Measurements from ENCODE around the gene KRTAP9-4. TPM values are rescaled to one million over a fixed set of nuclear protein-coding genes. Genes with fewer than 3 reads are reported as not detected.
"Not testable (repeated sequence)": the region's sequence is repeated elsewhere in the genome, so short reads cannot be mapped to it uniquely, and the experiment has no call there.

Gene KRTAP9-4
- total RNA-seq, 4 donors from 2014 or later, result 0.37 to 177 (median 2.1) TPM; not detected in 1

GRCh38 chr17:41254861-41255260 is 5.4 kb downstream of the KRTAP9-4 start:
- no peak for TF ChIP-seq CTCF (IDR thresholded peaks at IDR 0.05)
- TF ChIP-seq POLR2A (IDR thresholded peaks at IDR 0.05), result no peak
- intact Hi-C loops (cut with DNase I; ENCODE audit: low total_unique reads), result no loop called here
- no peak for DNase-seq (ENCODE audit: low spot score in 2 of 2)
- no peak overlapping the region for H3K4me3 ChIP-seq (ENCODE audit: low read depth, poor library complexity, severe bottlenecking)
- 0 to 44% methylated on average over 1 of the region's 1 CpG for WGBS, 2 donors

DNA sequence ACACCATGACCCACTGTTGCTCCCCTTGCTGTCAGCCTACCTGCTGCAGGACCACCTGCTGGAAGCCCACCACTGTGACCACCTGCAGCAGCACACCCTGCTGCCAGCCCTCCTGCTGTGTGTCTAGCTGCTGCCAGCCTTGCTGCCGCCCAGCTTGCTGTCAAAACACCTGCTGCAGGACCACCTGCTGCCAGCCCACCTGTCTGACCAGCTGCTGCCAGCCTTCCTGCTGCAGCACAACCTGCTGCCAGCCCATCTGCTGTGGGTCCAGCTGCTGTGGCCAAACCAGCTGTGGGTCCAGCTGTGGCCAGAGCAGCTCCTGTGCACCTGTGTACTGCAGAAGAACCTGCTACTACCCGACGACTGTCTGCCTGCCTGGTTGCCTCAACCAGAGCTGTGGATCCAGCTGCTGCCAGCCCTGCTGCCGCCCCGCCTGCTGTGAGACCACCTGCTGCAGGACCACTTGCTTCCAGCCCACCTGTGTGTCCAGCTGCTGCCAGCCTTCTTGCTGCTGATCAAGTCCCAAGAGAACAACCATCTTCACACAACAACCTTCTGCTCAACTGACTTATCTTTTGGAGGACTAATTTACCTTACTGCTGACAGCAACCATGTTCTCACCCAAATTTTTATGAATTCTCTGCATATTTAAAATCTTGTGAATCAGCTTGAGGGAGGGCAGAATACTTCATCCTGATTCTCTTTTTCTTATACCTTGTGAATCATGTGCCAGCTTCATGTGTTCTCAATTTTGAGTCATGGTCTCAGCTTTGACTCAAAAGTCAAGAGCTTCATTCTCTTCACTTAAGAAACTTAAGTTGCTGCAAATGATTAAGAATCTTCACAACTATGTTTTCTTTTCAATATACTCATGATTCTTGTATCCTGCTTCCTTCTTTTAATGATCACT is 6.1 kb downstream of the KRTAP9-4 start, which contains the start of gene KRTAP9-9:
TSS of gene KRTAP9-9 (plus strand) at position 4 of the 910 bp plus-strand sequence.
- DNase-seq (ENCODE audit: low spot score in 2 of 2); intact Hi-C loops (cut with DNase I; ENCODE audit: low total_unique reads); H3K4me3 ChIP-seq (ENCODE audit: low read depth, poor library complexity, severe bottlenecking): not testable (repeated sequence)
- 85 to 86% methylated on average over 4 of the region's 5 CpGs for WGBS, 2 donors

GRCh38 chr17:41256291-41256685 is 6.8 kb downstream of the KRTAP9-4 start:
- no peak for TF ChIP-seq POLR2A (IDR thresholded peaks at IDR 0.05)
- 88 to 89% methylated on average over 1 of the region's 1 CpG for WGBS, 2 donors
- DNase-seq (ENCODE audit: low spot score in 2 of 2), result no peak
- no peak overlapping the region for H3K4me3 ChIP-seq (ENCODE audit: low read depth, poor library complexity, severe bottlenecking)
- intact Hi-C loops (cut with DNase I; ENCODE audit: low total_unique reads), result no loop called here

- no peak overlapping the region for H3K4me3 ChIP-seq (ENCODE audit: low read depth, poor library complexity, severe bottlenecking)
- intact Hi-C loops (cut with DNase I; ENCODE audit: low total_unique reads), result no loop called here
- no peak for TF ChIP-seq POLR2A (IDR thresholded peaks at IDR 0.05)
- TF ChIP-seq CTCF (IDR thresholded peaks at IDR 0.05), result no peak
- no peak for DNase-seq (ENCODE audit: low spot score in 2 of 2)
Measured at GRCh38 chr17:41258406-41258805, 8.9 kb downstream of the KRTAP9-4 start.

- WGBS, 2 donors, result 82% methylated on average over 2 of the region's 2 CpGs
- intact Hi-C loops (cut with DNase I; ENCODE audit: low total_unique reads), result no loop called here
- no peak for DNase-seq (ENCODE audit: low spot score in 2 of 2)
- TF ChIP-seq POLR2A (IDR thresholded peaks at IDR 0.05), result no peak
- no peak for TF ChIP-seq CTCF (IDR thresholded peaks at IDR 0.05)
- no peak overlapping the region for H3K4me3 ChIP-seq (ENCODE audit: low read depth, poor library complexity, severe bottlenecking)
Measured at GRCh38 chr17:41263212-41263611, 13.7 kb downstream of the KRTAP9-4 start.

- no peak for DNase-seq (ENCODE audit: low spot score in 2 of 2)
- no peak overlapping the region for H3K4me3 ChIP-seq (ENCODE audit: low read depth, poor library complexity, severe bottlenecking)
- TF ChIP-seq CTCF (IDR thresholded peaks at IDR 0.05) (no peak), POLR2A (IDR thresholded peaks at IDR 0.05) (no peak)
- intact Hi-C loops (cut with DNase I; ENCODE audit: low total_unique reads), result no loop called here
- WGBS, 2 donors, result 86 to 90% methylated on average over 3 of the region's 3 CpGs
Measured at GRCh38 chr17:41264599-41264998, 15.1 kb downstream of the KRTAP9-4 start.

GRCh38 chr17:41265078-41265477 is 15.6 kb downstream of the KRTAP9-4 start, which contains the start of gene KRTAP9-6:
Gene KRTAP9-6, plus strand, starts transcription at chr17:41265378. Its CDS starts 0 bp downstream, at chr17:41265378.
- H3K4me3 ChIP-seq (ENCODE audit: low read depth, poor library complexity, severe bottlenecking), result no peak within 1 kb of the TSS
- TF ChIP-seq POLR2A (IDR thresholded peaks at IDR 0.05) (no peak), CTCF (IDR thresholded peaks at IDR 0.05) (no peak)
- intact Hi-C loops (cut with DNase I; ENCODE audit: low total_unique reads), result no loop called here
- no peak for DNase-seq (ENCODE audit: low spot score in 2 of 2)
- 62 to 66% methylated on average over 2 of the region's 2 CpGs for WGBS, 2 donors
